Measurements from ENCODE around the gene DLGAP3. TPM values are rescaled to one million over a fixed set of nuclear protein-coding genes. Genes with fewer than 3 reads are reported as not detected.

The DLGAP3 gene
- total RNA-seq, 1 experiment from 2014 or later = 0.27 TPM

GRCh38 chr1:34906222-34906621 is 23.2 kb downstream of the DLGAP3 start:
- intact Hi-C loops (cut with micrococcal nuclease) = no loop called here
- ChIA-PET POLR2A (no interaction called here), RAD21 (ENCODE audit: low non-redundant PET in 1 of 2, low total read pairs in 2 of 2, uncharacterized antibody in 2 of 2, unreplicated experiment in 2 of 2) (no interaction called here), CTCF (no interaction called here)
- Histone ChIP-seq H3K4me3 (replicated peaks in 1 of 2; ENCODE audit: low read depth in 1 of 2, low read length in 2 of 2) (no peak overlapping the region), H3K27ac (ENCODE audit: low read depth, low read length) (no peak overlapping the region), H3K36me3 (ENCODE audit: control insufficient read depth in 1 of 2, insufficient read depth in 2 of 2, low read length in 2 of 2) (no peaks in the 10 kb centered on the region), H3K79me2 (ENCODE audit: insufficient read depth, low read length) (no peaks in the 10 kb centered on the region), H3K9ac (ENCODE audit: low read length) (no peak overlapping the region), H3K9me3 (ENCODE audit: control insufficient read depth in 1 of 2, insufficient read depth in 1 of 2, low read depth in 1 of 2, low read length in 2 of 2) (no peaks in the 10 kb centered on the region), H3K27me3 (ENCODE audit: insufficient read depth, low read length) (peaks cover 31% of the 10 kb centered on the region), H2AFZ (ENCODE audit: low read depth, low read length, poor library complexity, severe bottlenecking) (no peak overlapping the region), H4K20me1 (ENCODE audit: insufficient read depth) (no peaks in the 10 kb centered on the region), H3K4me2 (ENCODE audit: low read length) (no peak overlapping the region), H3K9me2 (ENCODE audit: insufficient read depth) (no peaks in the 10 kb centered on the region), H3K4me1 (ENCODE audit: control insufficient read depth in 1 of 2, insufficient read depth in 2 of 2, low read length in 2 of 2) (no peaks in the 10 kb centered on the region)
- ATAC-seq = no peak
- no peak for TF ChIP-seq EZH2 (IDR thresholded peaks at IDR 0.05)
- no peak for TF ChIP-seq EZH2phosphoT487 (IDR thresholded peaks at IDR 0.05; ENCODE audit: borderline replicate concordance)
- TF ChIP-seq CBX3 (IDR thresholded peaks at IDR 0.05; ENCODE audit: low read depth) = no peak
- TF ChIP-seq POLR2A (IDR thresholded peaks at IDR 0.05; ENCODE audit: borderline replicate concordance, extremely low read depth, insufficient read depth, insufficient read length) = no peak
- no peak for TF ChIP-seq CEBPB (IDR thresholded peaks at IDR 0.05; ENCODE audit: low read depth)
- TF ChIP-seq YY1 (IDR thresholded peaks at IDR 0.05; ENCODE audit: extremely low read depth, insufficient replicate concordance, low read depth, low read length) = no peak
- TF ChIP-seq JUND (IDR thresholded peaks at IDR 0.05) = no peak
- no peak for TF ChIP-seq CTCF (IDR thresholded peaks at IDR 0.05 in 2 of 3, conservative IDR thresholded peaks at IDR 0.05 in 1 of 3; ENCODE audit: borderline replicate concordance in 1 of 3, insufficient read depth in 1 of 3, low read depth in 2 of 3, low read length in 2 of 3)
- no peak for TF ChIP-seq TCF7L2 (IDR thresholded peaks at IDR 0.05; ENCODE audit: borderline replicate concordance, extremely low read depth, insufficient read depth, insufficient read length)
- no peak for TF ChIP-seq ELF1 (IDR thresholded peaks at IDR 0.05; ENCODE audit: borderline replicate concordance, low read depth)
- no peak for TF ChIP-seq FOSL1 (IDR thresholded peaks at IDR 0.05; ENCODE audit: low read depth)
- no peak for TF ChIP-seq SIN3A (IDR thresholded peaks at IDR 0.05; ENCODE audit: low read depth)
- TF ChIP-seq REST (IDR thresholded peaks at IDR 0.05; ENCODE audit: low read depth) = no peak
- TF ChIP-seq ZBTB33 (IDR thresholded peaks at IDR 0.05; ENCODE audit: extremely low read depth, insufficient replicate concordance, low read length) = no peak
- no peak for TF ChIP-seq ZNF274 (IDR thresholded peaks at IDR 0.05; ENCODE audit: low read depth, low read length)
- no peak for TF ChIP-seq EGR1 (IDR thresholded peaks at IDR 0.05; ENCODE audit: low read depth)
- no peak for TF ChIP-seq ATF3 (IDR thresholded peaks at IDR 0.05)
- no peak for TF ChIP-seq SP1 (IDR thresholded peaks at IDR 0.05; ENCODE audit: low read depth)
- no peak for DNase-seq (ENCODE audit: low read depth, low spot score)
- BruUV-seq (replicated peaks) = no TSS peak

All from HCT116 (cell line).